Measurements from ENCODE around the gene CHRNG. TPM values are rescaled to one million over a fixed set of nuclear protein-coding genes. Genes with fewer than 3 reads are reported as not detected.

Gene CHRNG
- total and polyA plus RNA-seq, 2 donors (not counting 3 experiments of a cell fraction or from before 2014, with no cell fraction given), result not detected

- no peak overlapping the region for H3K4me2 ChIP-seq (ENCODE audit: insufficient read depth, low read length)
- intact Hi-C loops (cut with micrococcal nuclease) (loop anchor here (5.0 kb wide), 1 partner anchor 616 kb away; no protein-coding TSS in a partner anchor), dilution Hi-C loops (cut with MboI; ENCODE audit: extremely low pct_ligation_motif_present, low sequenced_read_pairs) (no loop called here)
- TF ChIP-seq CTCF (IDR thresholded peaks at IDR 0.05; ENCODE audit: extremely low read depth in 1 of 2, insufficient read depth in 1 of 2, low read depth in 1 of 2, low read length in 2 of 2) (no peak), GATA2 (IDR thresholded peaks at IDR 0.05; ENCODE audit: insufficient read depth, insufficient read length, low read depth, low read length) (no peak), POLR2A (IDR thresholded peaks at IDR 0.05; ENCODE audit: low read depth, low read length) (no peak), EZH2 (IDR thresholded peaks at IDR 0.05; ENCODE audit: borderline replicate concordance, low read depth, low read length, severe bottlenecking) (no peak), POLR2AphosphoS5 (IDR thresholded peaks at IDR 0.05; ENCODE audit: insufficient read depth, low read depth, low read length) (no peak), JUN (IDR thresholded peaks at IDR 0.05; ENCODE audit: borderline replicate concordance, insufficient read depth, insufficient read length, low read depth) (no peak), FOS (IDR thresholded peaks at IDR 0.05; ENCODE audit: borderline replicate concordance, insufficient read depth, low read length) (no peak), MYC (IDR thresholded peaks at IDR 0.05; ENCODE audit: low read depth, low read length) (no peak)
- TF ChIP-seq, protein P1, sequence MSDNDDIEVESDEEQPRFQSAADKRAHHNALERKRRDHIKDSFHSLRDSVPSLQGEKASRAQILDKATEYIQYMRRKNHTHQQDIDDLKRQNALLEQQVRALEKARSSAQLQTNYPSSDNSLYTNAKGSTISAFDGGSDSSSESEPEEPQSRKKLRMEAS (IDR thresholded peaks at IDR 0.05; ENCODE audit: insufficient read depth, insufficient read length), result no peak
- H3K27me3 ChIP-seq (ENCODE audit: control insufficient read depth in 2 of 2, insufficient read depth in 2 of 2, low read length in 2 of 2), result peaks cover 21 to 31% of the 10 kb centered on the region in 2 experiments
- no peaks in the 10 kb centered on the region for H3K9me3 ChIP-seq (replicated peaks; ENCODE audit: control insufficient read depth, insufficient read depth, low read length)
- DNase-seq (ENCODE audit: low read depth, low spot score) (no peak), FAIRE-seq (no peak)
- BruUV-seq (replicated peaks), result no TSS peak
- no peak overlapping the region for H3K9ac ChIP-seq (replicated peaks; ENCODE audit: extremely low read depth, insufficient read depth, low read length)
- H3K4me1 ChIP-seq (ENCODE audit: control insufficient read depth, extremely low read depth, insufficient read depth, low read length), result no peaks in the 10 kb centered on the region
- H2AFZ ChIP-seq (ENCODE audit: low read depth, low read length), result no peak overlapping the region
- no peaks in the 10 kb centered on the region for H3K9me1 ChIP-seq (replicated peaks; ENCODE audit: control insufficient read depth, extremely low read depth, insufficient read depth, low read length)
- H3K79me2 ChIP-seq (ENCODE audit: control insufficient read depth, insufficient read depth, low read length), result no peaks in the 10 kb centered on the region
- CTCF ChIA-PET, result interaction anchor here (0.9 to 4.6 kb wide), 8 partner anchors 7 to 672 kb away, joined by 3 to 44 read pairs (median 4); partner anchors contain the start of genes EIF4E2 and TIGD1
- no peaks in the 10 kb centered on the region for H4K20me1 ChIP-seq (replicated peaks; ENCODE audit: control insufficient read depth, extremely low read depth, insufficient read depth, low read length)
- H3K4me3 ChIP-seq (replicated peaks in 1 of 3; ENCODE audit: insufficient read depth in 1 of 3, low read depth in 1 of 3, low read length in 3 of 3), result no peak overlapping the region
- no peaks in the 10 kb centered on the region for H3K36me3 ChIP-seq (ENCODE audit: control insufficient read depth in 2 of 2, extremely low read depth in 1 of 2, insufficient read depth in 2 of 2, low read length in 2 of 2)
- H3K27ac ChIP-seq (ENCODE audit: insufficient read depth, low read depth, low read length), result no peak overlapping the region
- POLR2A ChIA-PET, result no interaction called here
These were observed 16.7 kb upstream of the CHRNG start for GRCh38 chr2:232522623-232523401.

Data from endothelial cell of umbilical vein (primary cell).